Retinal pigment epithelial cell (primary cell): ENCODE results near the gene ZCWPW1.

Experiments used
- DNase-seq: peaks from one replicate; pipeline ENCODE4 v3.0.0-alpha.2; 2010; ENCODE audit warnings: low read depth
- H3K4me3 ChIP-seq: 2 replicates; pipeline ENCODE4 v1.5.1; 2011; ENCODE audit warnings: mild to moderate bottlenecking, low read length, control low read depth, moderate library complexity
- CTCF ChIP-seq: conservative IDR thresholded peaks from 2 replicates; pipeline ENCODE4 v1.5.1; 2011; ENCODE audit warnings: low read depth, low read length, control low read depth, inconsistent platforms

Gene ZCWPW1

GRCh38 chr7:100428199-100428966 lies at the start of gene ZCWPW1:
Gene ZCWPW1 (minus strand): TSS chr7:100428703. CDS start chr7:100420649, 8,054 bp downstream.
- TF ChIP-seq CTCF = no peak
- H3K4me3 ChIP-seq = peak within 1 kb of the TSS; percentile 85
- DNase-seq = peak; percentile 85

- TF ChIP-seq CTCF = no peak
- DNase-seq = no peak
- peak overlapping the region; percentile 91 for H3K4me3 ChIP-seq
Measured at GRCh38 chr7:100477871-100478267, 49.4 kb upstream of the ZCWPW1 start.

- no peak for DNase-seq
Measured at GRCh38 chr7:100476903-100477870, 48.7 kb upstream of the ZCWPW1 start.

GRCh38 chr7:100476101-100476780 lies 47.7 kb upstream of the ZCWPW1 start:
- no peak for TF ChIP-seq CTCF
- DNase-seq = no peak
- peak overlapping the region; percentile 4 for H3K4me3 ChIP-seq

More at GRCh38 chr7:100476903-100477870, 48.7 kb upstream of the ZCWPW1 start:
- TF ChIP-seq CTCF = peak; percentile 57
- peak overlapping the region; percentile 91 for H3K4me3 ChIP-seq

- DNase-seq = no peak
- no peak for TF ChIP-seq CTCF
- H3K4me3 ChIP-seq = no peak overlapping the region
Measured at GRCh38 chr7:100475549-100475948, 47.0 kb upstream of the ZCWPW1 start.

GRCh38 chr7:100472854-100473499 lies 44.5 kb upstream of the ZCWPW1 start:
- H3K4me3 ChIP-seq = no peak overlapping the region
- DNase-seq = no peak
- no peak for TF ChIP-seq CTCF
